ENCODE measurements around the gene FSTL4.

The FSTL4 gene

GRCh38 chr5:133474851-133475590 lies 137.3 kb downstream of the FSTL4 start:
- DNase-seq = no peak

- DNase-seq = no peak
These were observed 139.1 kb downstream of the FSTL4 start for GRCh38 chr5:133473291-133473690.

- DNase-seq = no peak
These were observed 139.5 kb downstream of the FSTL4 start for GRCh38 chr5:133472829-133473228.

- no peak for DNase-seq
These were observed 140.6 kb downstream of the FSTL4 start for GRCh38 chr5:133471699-133472098.

GRCh38 chr5:133470841-133471240 lies 141.5 kb downstream of the FSTL4 start:
- DNase-seq = no peak

DNA sequence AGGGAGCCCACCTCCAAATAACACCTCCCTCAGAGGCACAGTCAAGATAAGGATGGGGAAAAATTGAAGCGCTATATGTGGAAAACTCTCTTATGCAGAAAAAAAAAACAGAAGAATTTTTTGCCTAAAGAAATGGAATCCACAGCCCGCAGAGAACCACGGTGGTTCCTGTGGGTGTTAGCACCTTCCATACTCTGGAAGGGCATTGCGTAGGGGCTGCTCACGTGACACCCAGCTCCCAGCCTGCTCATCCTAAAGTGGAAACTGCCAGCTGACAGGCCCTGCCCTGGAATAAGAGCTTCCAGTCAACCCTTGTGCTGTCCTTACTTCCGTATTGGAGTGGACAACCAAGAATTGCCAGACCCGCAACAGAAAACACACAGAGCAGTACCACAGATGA lies 142.5 kb downstream of the FSTL4 start:
- DNase-seq = no peak

GRCh38 chr5:133469252-133469651 lies 143.1 kb downstream of the FSTL4 start:
- DNase-seq = no peak

- no peak for DNase-seq
These were observed 143.7 kb downstream of the FSTL4 start for GRCh38 chr5:133468596-133468995.

GRCh38 chr5:133467826-133468463 lies 144.4 kb downstream of the FSTL4 start:
- DNase-seq = no peak

DNA sequence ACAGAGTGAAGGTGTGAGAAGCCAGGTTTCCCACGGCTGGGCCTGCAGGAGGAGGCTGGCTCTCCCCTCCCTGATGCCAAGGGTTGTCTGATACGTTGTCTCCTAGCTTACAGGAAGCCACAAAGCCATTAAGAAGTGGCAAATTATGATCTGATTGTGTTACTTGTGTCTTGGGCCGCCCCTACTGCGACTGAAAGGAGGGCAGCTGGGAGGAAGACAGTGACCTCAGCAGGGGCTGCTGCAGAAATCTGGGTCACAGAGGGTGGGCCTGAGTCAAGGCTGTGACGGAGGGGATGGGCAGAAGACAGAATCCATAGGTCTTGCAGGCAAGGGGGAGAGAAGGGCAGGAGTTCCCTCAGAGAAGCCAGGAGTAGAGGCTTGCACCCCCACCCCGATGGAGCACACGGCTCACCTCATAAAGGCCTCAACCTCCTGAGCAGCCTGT lies 145.0 kb downstream of the FSTL4 start:
- DNase-seq = no peak

DNA sequence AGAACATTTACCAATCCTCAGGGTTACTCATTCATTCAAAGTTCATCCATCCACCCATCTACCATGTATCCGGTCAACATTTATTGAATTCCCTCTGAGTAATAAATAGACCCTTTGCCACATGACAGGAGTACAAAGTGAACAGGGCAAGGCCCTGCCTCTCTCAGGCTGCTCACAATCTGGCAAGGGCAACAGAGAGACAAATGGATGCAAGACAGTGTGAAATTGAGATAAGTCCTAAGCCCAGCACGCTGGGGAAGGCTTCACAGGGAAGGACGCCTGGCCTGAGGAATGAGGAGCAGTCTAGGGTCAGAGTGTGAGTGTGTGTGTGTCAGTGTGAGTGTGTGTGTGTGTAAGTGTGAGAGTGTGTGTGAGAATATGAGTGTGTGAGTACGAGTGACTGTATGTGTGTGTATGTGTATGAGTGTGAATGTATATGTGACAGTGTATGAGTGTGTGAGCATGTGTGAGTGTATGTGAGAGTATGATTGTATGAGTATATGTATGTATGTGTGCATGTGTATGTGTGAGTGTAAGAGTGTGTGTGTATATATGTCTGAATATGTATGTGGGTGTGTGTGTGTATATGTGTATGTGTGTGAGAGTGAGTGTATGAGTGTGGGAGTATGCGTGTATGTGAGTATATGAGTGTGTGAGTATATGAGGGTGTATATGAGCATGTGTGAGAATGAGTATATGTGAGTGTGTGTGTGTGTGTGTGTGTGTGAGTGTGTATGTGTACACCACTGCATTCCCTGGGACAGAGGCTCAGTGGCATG lies 145.6 kb downstream of the FSTL4 start:
- no peak for DNase-seq

DNA sequence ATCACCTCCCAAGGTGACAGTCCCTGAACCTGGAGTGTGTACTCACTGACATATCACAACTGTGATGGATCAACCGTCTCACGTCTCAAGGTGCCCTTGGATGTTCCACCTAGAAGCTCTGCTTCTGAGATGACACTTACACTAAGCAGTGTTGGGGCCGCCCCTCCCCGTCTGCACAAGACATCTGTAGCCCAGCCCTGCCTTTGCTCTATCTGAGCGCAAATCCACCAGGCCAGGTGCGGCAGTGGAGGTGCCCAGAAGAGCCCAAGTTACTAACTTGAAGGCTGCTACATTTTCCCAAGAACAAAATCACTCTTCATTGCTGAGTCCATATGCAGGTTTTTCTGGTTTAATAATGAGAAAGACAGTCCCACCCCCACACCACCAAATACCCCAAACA lies 148.3 kb downstream of the FSTL4 start:
- DNase-seq = no peak

DNA sequence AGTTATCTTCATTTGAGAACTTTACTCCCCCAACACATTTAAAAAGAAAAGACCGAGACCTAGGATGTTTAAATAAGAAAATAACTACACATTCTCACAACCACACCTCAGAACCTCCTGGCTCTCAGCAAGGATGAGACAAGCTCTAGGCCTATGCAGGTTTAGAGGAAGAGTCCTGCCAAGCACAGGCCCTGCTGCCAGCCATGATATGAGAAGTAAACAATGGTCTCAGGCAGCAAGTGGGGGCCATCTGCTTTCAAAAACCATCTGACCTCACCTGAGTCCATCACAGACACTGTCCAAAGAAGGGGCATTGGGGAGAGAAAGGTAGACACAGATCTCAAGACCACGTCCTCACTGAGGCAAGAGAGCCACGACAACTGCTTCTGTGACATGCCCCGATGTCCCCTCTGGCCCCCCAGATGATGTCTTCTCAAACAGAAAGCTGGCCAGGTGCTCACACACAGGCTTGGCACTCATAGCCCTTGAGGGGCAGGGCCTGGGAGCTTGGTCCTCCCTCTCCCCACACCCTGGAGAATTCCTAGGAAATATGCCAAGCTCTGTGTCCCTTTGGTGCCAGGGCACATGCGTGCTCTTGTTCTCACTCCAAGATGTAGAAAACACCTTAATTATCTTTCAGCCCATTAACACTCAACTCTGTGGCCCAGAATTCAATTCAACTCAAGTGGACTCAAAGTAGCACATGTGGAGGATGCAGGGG lies 150.4 kb downstream of the FSTL4 start:
- DNase-seq = no peak

DNA sequence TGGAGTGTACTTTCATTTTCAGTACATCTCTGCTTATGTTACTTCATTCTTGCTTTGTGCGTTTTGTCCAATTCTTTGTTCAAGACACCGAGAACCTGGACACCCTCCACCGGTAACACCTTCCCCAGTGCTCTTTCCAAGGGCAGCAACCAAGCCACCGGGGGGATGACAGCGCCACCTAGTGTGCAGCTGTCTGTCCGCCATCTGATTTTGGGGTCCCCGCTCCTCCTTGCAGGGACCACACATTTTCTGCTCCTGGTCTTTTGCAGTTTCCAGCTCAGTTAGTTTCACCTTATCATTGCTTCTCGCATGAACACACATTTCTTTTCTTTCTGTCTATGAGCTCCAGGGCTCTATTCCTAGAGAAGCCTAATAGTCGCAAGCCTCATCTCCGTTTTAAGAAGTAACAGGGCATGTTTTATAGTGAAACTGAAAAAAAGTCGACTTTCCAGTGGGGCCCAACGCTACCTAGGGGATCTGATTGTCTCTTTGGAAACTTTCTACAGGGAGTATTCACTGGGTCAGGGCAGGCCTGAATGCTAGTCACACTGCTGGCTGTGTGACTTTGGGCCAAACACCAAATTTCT lies 152.1 kb downstream of the FSTL4 start:
- no peak for DNase-seq

GRCh38 chr5:133459474-133460160 lies 152.7 kb downstream of the FSTL4 start:
- no peak for DNase-seq

DNA sequence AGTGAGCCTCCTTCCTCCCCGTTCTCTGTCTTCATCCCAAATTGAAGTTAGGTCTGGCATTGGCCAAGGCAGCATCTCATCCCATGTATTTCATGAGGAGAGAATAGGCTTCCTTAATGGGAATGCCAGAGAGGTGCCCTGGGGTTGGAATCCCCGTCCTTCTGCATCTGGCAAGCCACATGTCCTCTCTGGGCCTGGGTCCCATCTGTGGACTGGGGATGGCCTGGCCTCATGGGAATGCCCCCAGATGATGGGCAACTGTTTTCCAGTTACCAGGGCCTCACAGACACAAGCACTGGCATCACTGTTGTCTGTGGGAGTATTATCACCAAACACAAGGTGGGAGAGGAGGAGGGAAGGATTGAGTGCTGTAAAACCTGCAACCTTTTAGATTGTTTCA lies 153.9 kb downstream of the FSTL4 start:
- DNase-seq = no peak

DNA sequence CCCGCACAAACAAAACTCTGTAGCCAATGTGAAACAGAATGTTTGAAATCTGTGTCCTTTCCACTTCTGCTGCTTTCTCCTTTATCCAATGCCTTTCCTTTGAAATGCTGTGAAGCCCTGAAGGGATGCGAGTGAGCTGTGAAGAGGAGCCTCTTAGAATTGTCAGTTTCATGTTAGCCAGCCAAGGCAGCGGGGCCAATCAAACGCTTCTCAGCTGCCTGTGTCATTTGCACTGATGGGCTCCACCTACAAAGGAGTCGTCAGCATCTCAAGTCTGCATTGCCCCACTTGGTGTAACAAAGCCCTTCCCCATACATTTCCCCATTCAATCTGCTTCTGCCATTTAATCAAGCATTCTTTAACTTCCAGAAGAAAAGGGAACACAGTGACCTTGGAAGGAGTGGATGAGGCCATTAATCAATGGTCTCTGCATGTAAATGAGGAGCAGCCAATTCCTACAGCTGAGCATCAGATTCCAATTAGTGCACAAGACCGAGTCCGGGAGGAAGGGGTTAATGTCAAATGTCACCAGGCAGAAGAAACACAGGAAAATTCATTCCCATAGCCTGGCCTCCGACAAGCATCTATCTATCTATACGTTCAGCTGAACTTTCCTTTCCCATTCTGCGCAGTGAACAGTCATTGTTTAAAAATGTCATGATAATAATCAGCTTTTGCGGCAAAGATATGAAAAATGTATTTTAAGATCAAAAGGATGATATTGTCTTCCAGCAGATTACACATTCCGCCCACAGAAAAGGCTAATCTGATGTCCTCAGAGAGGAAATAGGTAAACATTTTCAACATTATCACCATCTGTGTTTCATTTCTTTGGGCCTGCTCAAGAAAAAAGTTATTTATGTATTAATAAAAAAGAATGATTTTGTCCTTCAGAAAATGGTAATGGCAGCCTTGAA lies 154.6 kb downstream of the FSTL4 start:
- no peak for DNase-seq

DNA sequence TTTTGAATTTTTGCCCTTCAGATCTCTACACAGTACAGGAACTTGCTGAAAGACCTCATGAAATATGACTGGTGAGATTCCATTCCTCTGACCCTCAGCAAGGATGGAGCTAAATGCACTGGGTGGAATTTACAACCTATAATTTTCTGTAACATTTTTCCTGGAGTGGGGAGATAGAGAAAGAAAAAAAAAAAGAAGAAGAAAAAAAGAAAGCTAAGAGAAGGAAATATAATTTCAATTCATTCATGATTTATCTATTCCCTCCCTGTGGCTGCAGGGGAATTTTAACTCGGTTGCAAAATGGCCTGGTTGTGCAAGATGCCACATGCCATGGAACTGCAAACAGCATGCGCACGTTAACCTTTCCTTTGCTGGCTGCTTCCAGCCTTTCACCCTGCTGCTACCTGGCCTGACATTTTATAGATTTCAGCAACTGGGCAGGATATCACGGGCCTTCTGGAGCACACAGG lies 155.4 kb downstream of the FSTL4 start:
- no peak for DNase-seq

DNA sequence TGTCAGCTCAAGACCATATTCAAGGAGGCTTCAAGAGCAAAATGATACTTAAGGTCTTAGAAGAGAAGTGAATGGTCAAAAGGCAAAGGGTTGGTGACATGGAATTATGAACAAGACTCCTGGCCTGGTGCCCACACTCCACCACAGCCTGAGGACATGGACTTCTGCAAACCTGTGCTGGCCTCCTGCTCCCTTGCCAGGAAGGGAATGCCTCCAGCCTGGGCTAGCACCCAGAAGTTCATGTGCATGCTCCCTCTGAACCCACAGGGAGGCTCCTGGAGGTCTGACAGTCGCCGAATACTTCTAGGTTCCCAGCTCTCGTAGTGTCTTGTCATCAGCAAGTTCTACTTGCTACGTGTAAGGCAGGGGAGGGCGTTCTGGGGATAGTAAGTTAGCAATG lies 156.7 kb downstream of the FSTL4 start:
- no peak for DNase-seq

DNA sequence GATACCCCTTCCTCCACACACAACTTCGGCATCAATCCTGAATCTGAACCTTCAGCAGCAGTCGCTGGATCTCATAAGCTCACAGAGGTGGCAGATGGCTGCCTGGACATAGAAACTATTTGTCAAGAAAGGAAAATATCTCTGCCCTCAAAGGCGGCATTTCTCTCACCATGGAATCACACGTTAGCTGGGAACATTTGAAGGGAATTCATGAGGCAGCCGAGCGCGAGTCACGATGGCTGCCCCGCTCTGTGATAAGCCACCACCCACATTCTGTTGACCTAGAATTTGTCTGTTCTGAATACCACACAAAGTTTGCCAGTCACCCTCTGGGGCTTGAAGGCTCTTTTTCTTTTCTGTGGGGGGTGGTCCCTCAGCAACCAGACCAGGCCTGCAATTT lies 157.9 kb downstream of the FSTL4 start:
- DNase-seq = no peak

DNA sequence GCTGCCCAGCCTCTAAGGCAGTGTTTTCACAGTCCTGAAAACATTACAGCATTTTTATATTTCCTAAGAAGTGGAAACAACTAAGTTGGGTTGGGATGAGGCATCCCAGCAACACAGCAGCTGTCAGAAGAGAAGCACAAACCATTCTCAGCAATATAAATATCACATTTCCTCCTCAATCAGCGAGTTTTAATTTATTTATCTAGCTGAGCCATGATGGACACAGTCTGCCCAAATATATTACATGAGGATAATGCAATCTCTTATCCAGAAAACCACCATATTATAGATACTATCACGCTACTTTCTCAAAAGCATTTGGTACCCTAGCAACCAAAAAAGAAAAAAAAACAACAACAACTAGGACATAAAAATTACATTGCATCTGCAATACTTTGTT lies 158.5 kb downstream of the FSTL4 start:
- DNase-seq = no peak

Data from cortex of kidney (tissue), 1 donor.